ENCODE measurements around the gene KRT6B.
"Not testable (repeated sequence)": the region's sequence is repeated elsewhere in the genome, so short reads cannot be mapped to it uniquely, and the experiment has no call there.

Gene KRT6B

DNA sequence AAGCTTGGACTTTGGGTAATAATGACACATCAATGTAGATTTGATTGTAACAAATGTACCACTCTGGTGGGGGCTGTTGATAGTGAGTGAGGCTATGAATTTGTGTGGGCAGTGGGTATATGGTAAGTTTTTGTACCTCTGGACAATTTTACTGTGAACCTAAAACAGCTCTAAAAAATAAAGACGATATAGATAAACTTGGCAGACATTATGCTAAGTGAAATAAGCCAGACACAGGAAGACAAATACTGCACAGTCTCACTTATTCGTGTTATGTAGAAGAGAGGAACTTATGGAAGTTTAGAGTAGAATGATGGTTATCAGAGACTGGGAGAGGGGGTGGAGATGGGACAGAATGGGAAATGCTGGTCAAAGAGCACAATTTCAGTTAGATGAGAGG is 13.0 kb upstream of the KRT6B start:
- no peak for DNase-seq

DNA sequence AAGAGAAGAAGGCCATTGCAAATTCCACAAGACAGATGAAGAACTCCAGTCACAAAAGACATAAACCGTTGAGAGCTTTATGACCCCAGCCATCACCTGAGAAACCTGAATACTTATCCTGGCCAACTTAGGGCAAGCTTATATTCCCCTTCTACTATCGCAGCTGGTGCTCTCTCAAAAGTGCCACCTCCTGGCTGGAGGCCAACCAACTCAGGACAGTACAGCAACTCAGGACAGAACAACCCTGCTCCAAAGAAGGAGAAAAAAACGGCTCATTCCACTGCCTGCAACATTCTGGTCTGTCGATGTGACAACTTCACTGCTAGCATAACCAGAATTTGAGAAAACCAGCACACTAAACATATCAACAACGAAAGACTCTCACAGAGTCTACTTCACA is 9.7 kb upstream of the KRT6B start:
- no peak for DNase-seq

DNA sequence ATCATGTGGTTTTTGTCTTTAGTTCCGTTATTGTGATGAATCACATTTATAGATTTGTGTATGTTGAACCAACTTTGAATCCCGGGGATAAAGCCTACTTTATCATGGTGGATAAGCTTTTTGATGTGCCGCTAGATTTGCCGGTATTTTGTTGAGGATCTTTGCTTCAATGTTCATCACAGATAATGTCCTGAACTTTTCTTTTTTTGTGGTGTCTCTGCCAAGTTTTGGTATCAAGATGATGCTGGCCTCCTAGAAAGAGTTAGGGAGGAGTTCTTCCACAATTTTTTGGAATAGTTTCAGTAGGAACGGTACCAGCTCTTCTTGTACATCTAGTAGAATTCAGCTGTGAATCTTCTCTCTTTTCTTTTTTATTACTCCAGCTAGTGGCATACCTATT is 6.9 kb upstream of the KRT6B start:
- DNase-seq, result no peak

DNA sequence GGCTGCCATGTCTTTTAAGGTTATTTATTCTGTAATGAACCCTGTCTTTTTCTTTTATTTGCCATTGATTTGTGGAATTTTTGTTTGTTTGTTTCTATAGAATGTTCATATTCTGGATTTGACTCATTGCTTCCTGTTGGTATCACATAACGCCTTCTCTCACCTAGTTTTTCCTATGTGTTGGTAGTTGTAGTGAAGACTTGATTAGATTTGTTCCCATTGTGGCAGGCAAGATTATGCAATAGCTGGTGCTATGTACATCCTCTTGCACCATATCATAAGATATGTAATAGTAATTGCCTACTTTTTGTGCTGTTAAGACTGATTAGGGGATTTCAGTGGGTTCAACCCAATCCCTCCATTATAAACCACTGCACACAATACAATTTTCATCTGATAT is 3.9 kb upstream of the KRT6B start:
- DNase-seq, result peak; percentile 28 to 40

GRCh38 chr12:52454411-52455201 is 2.7 kb upstream of the KRT6B start:
- DNase-seq, result no peak

- DNase-seq, result no peak
Measured at GRCh38 chr12:52448228-52448627, 3.7 kb downstream of the KRT6B start.

DNA sequence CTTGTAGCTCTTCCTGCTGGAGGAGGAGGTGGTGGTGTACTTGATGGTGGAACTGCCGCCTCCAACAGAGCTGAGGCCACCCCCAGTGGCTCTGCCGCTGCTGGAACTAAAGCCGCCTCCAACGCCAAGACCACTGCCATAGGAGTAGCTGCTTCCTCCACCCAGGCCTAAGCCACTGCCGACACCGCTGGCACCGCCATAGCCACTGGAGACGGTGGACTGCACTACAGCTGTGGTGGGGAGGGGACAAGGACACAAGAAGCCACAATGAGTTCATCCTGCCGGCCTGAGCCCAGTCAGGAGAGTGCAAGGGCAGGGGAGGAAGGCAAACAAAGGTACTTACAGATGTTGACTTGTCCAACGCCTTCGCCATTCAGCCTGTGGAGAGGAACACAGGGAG is 4.8 kb downstream of the KRT6B start:
- not testable (repeated sequence) for DNase-seq

DNA sequence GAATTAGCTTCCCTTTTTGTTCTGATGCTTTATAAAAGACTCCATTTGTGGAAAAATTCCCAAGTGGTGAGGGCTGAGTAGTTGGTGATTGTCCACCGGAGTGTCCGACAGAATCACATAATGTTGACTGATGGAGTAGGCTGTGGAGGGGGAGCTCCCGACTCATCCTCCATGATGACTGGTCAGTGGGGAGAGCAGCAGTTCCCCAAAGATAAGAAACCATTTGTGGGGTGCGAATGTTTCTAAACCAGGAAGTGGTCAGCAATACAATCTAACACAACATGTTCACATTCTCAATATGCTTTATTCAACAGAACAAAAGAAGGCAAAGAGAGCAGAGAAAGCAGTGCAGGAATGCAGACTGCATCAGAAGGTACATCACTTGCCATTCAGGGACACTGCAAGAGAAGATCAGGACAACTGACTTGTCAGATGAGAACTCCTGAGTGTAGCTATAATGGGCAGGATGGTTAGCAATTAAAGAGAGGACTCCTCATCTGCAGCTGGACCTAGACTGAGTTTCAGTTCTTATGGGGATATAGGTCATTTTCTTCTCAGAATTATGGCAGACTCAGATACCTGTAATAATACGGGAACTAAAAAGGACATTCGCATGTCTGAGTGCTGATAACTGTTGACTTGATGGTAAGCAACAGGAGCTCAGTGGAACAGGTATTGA is 5.4 kb downstream of the KRT6B start:
- no peak for DNase-seq

GRCh38 chr12:52445876-52446275 is 6.1 kb downstream of the KRT6B start:
- DNase-seq, result no peak

DNA sequence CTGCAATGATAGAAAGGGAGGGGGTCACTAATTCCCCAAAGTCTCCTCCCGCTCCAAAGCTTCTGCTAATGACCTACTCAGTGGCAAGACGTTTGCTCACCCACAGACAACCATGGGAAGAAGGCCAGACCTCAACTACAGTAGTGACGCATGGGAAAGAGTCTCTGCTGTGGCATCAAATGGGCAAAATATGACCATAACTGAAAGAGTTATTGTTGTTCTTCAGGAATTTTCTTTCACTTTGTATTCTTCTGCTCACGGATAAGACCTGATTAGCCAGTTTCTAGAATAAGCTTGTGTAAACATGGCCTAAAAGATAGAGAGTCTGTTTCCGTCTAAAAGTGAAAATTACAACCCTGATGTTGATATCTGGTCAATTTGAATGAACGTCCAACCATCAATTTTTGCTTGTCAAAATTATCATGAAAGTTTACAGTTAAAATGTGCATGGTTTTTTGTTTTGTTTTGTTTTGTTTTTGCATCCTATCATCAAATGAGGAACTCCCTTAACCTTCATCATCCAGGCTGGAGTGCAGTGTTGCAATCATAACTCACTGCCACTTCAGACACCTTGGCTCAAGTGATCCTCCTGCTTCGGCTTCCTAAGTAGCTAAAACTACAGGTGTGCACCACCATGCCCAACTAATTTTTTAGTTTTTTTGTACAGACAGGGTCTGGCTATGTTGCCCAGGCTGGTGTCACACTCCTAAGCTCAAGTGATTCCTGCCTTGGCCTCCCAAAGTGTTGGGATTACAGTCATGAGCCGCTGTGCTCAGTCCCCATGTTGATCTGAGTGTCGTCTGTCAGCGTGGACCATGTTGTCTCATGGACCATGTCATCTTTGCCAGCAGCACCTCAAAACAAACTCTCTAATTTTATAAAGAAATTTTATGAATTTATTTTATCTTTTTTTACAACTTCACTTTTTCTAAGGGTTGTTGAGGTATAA is 7.0 kb downstream of the KRT6B start:
- no peak for DNase-seq

DNA sequence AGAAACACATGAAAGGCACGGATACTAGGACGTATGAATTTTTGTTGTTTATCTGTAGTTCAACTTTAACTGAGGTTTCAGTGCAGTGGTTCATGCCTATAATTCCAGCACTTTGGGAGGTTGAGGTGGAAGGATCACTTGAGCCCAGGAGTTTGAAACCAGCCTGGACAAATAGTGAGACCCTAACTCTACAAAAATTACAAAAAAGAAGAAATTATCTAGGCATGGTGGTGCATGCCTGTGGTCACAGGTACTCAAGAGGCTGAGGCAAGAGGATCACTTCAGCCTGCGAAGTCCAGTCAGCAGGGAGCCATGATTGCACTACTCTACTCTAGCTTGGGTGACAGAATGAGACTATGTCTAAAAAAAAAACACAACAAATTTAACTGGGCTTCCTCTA is 8.0 kb downstream of the KRT6B start:
- no peak for DNase-seq

DNA sequence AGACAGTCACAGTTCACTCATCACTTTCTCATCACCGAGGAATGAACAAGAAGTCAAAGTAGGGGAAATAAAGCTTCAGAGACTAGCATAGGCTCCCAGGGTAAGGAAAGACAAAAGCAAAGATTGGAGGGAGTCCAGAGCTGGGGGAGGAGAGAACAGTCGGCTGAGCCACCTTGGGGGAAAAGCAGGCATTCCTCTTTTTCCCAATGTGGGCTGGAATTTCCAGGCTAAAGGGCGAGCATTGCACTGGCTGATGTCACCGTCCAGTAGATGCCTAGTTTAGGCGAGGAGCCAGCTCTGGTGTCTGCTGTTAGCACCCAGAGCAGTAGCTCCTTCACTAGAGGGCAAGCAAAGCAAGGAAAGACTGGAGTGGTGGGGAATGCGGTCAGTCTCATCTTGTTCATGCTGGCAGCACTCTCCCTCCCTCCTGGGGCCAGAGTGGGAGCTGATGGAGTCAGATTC is 9.3 kb downstream of the KRT6B start:
- no peak for DNase-seq

DNA sequence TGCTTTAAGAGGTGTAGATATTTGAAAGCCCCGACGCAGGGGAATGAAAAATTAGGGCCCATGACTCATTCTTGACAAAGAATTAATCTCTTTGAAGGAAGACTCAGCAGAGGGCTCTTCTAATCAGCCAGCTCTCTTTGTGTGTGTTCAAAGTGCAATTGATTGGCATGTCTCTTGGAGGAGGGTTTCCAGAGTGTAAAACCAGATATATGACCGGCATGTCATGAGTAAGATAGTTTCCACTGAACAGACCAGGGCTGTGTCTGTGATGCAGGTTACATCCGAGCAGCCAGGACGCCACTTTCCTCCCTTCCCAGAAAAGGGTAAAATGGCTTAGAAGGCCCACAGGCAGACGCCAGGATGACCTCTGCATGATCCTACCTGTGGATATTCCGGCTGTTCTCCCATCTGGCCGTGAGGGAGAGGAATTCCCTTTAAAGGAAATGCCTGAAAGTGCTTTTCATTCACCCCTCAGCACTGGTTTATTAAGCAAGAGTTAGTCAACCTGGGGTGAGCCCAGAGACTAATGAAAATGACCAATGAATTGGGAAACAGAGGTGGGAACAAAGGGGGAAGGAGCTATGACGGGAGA is 10.5 kb downstream of the KRT6B start:
- DNase-seq, result no peak

GRCh38 chr12:52440821-52441319 is 11.1 kb downstream of the KRT6B start:
- DNase-seq, result no peak

DNA sequence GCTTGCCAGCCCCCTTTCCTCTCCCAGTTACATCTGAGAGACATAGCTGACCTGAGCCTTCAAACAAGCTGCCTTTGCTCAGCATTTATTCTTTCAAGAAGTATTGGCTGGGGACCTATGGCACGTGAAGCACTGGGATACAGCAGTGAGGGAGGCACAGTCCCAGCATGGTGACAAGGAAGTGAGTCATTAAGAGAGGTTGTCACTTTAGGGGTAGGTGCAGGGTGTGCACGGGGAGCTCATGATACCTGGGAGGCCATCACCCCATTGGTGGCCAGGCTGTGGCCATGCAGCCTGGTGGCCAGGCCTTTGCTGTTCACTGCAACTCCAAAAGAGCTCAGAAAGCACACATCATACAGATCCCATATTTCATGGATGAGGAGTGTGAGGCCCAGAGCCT is 12.1 kb downstream of the KRT6B start:
- DNase-seq, result no peak

DNA sequence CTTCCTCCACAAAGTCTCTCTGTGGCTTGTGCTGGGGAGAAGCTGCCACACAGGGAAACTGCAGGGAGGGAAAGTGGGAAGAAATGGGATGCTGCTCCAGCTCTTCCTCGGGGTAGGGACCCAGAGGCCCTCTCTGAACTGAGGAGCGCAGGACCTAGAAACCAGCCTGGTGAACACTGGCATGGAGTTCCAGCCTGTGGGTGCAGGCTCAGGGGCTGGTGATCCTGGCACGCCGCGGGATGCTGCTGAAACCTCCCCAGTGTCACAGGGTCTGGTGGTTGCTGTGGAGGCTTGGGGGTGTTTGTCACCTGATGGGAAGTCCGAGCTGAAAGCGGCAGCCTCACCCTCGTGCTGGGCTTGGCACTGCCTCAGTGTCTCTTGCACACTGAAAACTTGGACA is 12.5 kb downstream of the KRT6B start:
- no peak for DNase-seq

GRCh38 chr12:52438305-52439301 is 13.3 kb downstream of the KRT6B start:
- DNase-seq, result no peak

DNA sequence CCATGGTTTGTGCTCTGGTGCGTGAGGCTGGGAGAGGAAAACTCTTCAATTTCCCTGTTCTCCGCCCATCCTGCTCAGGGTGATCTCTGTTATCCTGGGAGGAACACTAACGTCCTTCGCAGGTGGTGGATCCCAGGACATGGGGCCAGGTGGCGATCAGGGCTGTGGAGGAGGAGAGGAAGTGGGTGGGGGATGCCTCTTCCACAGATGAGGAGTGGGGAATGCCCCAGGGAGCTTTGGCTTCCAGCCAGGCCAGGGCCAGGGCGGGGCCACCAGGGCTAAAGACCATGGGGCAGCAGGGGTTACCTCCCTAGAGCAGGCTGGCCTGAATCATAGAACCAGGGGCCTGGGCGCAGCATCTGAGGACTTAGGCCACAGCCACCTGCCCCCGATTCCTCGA is 14.4 kb downstream of the KRT6B start:
- no peak for DNase-seq

- DNase-seq, result no peak
Measured at GRCh38 chr12:52436828-52437474, 15.0 kb downstream of the KRT6B start.

DNA sequence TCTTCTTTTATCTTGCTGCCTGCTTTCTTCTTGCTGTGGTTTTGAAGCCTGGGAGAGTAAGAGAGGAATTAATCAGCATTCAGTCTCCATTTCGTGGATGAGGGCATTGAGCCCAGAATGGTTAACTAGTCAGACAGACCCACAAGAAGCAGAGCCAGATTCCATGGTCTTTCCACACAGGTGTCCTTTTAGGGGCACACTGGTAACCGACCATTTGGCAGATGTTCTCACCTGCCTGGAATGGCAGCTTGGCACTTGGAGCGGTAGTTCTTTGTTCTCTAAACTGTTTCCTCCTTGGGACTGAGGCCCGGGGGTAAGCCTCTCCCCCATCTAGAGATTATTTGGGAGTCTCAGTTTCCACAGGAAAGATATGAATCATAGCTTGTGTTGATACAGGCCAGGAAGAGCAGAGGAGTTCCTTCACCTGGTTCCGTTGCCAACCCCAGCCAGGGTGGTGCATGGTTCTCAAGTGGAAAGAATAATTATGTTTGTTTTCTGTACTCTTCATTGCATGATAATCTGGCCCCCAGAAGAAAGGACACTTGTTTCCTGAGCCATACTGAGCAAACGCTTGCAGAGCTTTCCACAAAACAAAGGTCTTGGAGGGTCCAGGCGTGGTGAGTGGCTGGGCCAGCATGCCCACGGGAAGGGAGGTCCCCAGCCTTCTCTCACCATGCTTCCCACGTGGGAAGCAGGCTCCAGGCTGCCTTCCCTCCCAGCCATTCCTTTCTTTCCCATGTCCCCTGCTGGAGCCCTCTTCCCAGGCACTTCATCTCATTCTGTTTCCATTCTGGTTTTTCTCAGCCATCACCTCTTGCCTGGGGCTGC is 15.7 kb downstream of the KRT6B start:
- DNase-seq, result no peak
